ENCODE measurements around the gene RAB9A.
"Not testable (repeated sequence)": the region's sequence is repeated elsewhere in the genome, so short reads cannot be mapped to it uniquely, and the experiment has no call there.

Gene RAB9A

GRCh38 chrX:13721371-13721770 is 32.4 kb downstream of the RAB9A start:
- no peak for TF ChIP-seq CTCF (IDR thresholded peaks at IDR 0.05; ENCODE audit: extremely low read depth, missing control alignments)
- no peak for DNase-seq (ENCODE audit: low spot score)

GRCh38 chrX:13721819-13722519 is 33.0 kb downstream of the RAB9A start:
- TF ChIP-seq CTCF (IDR thresholded peaks at IDR 0.05; ENCODE audit: extremely low read depth, missing control alignments): no peak
- DNase-seq (ENCODE audit: low spot score): no peak

DNA sequence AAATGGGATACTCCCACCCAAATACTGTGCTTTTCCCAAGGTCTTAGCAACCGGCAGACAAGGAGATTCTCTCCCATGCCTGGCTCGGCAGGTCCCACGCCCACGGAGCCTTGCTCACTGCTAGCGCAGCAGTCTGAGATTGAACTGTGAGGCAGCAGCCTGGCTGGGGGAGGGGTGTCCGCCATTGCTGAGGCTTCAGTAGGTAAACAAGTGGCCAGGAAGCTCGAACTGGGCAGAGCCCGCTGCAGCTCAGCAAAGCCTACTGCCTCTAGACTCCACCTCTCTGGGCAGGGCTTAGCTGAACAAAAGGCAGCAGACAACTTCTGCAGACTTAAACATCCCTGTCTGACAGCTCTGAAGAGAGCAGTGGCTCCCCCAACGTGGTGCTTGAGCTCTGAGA is 36.0 kb downstream of the RAB9A start:
- DNase-seq (ENCODE audit: low spot score): not testable (repeated sequence)

DNA sequence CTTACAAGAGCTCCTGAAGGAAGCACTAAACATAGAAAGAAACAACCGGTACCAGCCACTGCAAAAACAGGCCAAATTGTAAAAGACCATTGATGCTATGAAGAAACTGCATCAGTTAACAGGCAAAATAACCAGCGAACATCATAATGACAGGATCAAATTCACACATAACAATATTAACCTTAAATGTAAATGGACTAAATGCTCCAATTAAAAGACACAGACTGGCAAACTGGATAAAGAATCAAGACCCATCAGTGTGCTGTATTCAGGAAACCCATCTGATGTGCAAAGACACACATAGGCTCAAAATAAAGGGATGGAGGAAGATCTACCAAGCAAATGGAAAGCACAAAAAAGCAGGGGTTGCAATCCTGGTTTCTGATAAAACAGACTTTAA is 37.7 kb downstream of the RAB9A start:
- not testable (repeated sequence) for DNase-seq (ENCODE audit: low spot score)

- not testable (repeated sequence) for DNase-seq (ENCODE audit: low spot score)
Measured at GRCh38 chrX:13730523-13730922, 41.6 kb downstream of the RAB9A start.

DNA sequence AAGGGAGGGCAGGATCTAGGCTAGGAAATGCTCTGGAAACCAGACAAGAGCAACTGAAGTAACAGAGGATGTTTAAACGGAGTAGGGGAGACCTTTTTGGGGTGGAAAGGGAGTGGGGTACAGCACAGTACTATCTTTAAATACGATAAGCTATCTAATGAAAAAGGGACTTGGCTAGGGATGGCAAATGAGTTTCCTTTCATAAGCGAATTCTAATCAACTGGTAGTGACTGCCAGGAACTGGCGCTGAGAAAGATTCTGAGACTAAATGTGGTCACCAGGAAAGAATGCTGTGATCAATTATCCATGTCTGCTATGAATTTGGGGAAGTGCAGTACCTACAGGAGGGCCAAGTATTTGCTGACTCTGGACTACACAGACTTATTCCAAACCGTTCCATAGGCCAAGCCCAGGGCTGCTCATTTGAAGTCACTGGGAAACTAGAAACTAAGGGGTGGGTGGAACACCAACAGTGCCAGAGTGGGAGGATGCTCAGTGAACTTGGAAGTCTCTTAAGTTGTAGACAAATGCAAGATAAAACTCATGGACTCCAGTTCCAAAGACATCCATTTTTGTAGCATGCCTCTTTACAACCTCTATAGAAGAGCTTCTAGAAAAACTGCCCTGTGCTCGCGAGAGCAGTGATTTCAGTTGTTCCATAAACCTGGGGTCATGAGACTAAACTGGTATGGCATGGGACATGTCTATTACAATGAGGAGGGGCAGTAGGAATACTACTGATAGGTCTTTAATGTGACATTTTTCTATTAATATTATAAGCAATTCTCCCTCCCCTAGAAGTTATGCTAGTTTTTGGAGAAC is 43.5 kb downstream of the RAB9A start:
- no peak for TF ChIP-seq CTCF (IDR thresholded peaks at IDR 0.05; ENCODE audit: extremely low read depth, missing control alignments)
- DNase-seq (ENCODE audit: low spot score): no peak

DNA sequence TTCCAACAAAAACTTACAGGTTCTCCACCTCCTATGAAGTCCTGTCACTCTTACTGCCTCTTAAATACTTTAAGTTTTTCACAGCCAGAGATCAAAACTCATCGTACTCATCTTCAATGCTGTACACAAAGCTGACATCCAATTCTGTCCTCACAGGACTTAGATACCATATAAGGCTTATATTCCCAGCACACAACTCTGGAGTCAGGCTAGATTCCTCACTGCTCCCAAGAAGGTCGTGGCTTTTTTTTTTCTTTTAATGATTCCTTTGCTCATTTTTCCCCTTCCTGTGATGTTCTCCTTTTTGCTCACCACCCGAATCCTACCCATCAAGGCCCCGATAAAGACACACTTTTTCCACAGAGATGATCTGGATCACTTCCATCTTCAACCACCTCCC is 44.6 kb downstream of the RAB9A start:
- no peak for DNase-seq (ENCODE audit: low spot score)
- TF ChIP-seq CTCF (IDR thresholded peaks at IDR 0.05; ENCODE audit: extremely low read depth, missing control alignments): no peak

GRCh38 chrX:13734278-13735172 is 45.6 kb downstream of the RAB9A start, which contains the start of the genes OFD1 and TRAPPC2:
TSS of gene OFD1 (plus strand) at chrX:13734748. CDS start at chrX:13735072, 324 bp downstream.
TSS of gene TRAPPC2 (minus strand) at chrX:13734620. CDS start at chrX:13719963, 14,657 bp downstream.
- DNase-seq (ENCODE audit: low spot score): peak; percentile 83
- no peak for TF ChIP-seq CTCF (IDR thresholded peaks at IDR 0.05; ENCODE audit: extremely low read depth, missing control alignments)

All from GM20000 (cell line).